Left lung (tissue), 10 donors: ENCODE data around the gene MRPS26. TPM values are rescaled to one million over a fixed set of nuclear protein-coding genes. Genes with fewer than 3 reads are reported as not detected.

Source experiments
- ATAC-seq: fragments of 200-7000 bp; cut with Tn5 transposase; one replicate; pipeline ENCODE4 v1.9.1; 2020; ENCODE audit warnings: moderate library complexity
- DNase-seq, 4 donors: peaks; one replicate each; pipeline ENCODE4 v3.0.0-alpha.2; 2013 to 2020
- H3K27ac ChIP-seq, 2 donors: fragments of 200-600 bp; sonication (generic) in 1 of 2; one replicate each; pipeline versions ENCODE4 v1.5.0 to v1.8.0; 2020 to 2021
- H3K27me3 ChIP-seq, 2 donors: fragments of 200-600 bp; sonication (generic) in 1 of 2; one replicate each; pipeline versions ENCODE4 v1.5.0 to v1.8.0; 2020 to 2021
- H3K36me3 ChIP-seq, 2 donors: fragments of 200-600 bp; sonication (generic) in 1 of 2; one replicate each; pipeline versions ENCODE4 v1.5.0 to v1.8.0; 2020 to 2021
- H3K4me1 ChIP-seq, 2 donors: fragments of 200-600 bp; one replicate each; pipeline ENCODE4 v1.8.0; 2021
- H3K4me3 ChIP-seq, 2 donors: fragments of 200-600 bp; sonication (generic) in 1 of 2; one replicate each; pipeline versions ENCODE4 v1.5.0 to v1.8.0; 2020 to 2021; ENCODE audit warnings: mild to moderate bottlenecking in 1 of 2
- H3K9me3 ChIP-seq, 2 donors: fragments of 200-600 bp; sonication (generic) in 1 of 2; one replicate each; pipeline versions ENCODE4 v1.5.0 to v1.8.0; 2020 to 2021
- CTCF ChIP-seq, 2 donors: fragments of 200-600 bp; sonication (generic) in 1 of 2; IDR thresholded peaks; one replicate each; pipeline versions ENCODE4 v1.5.0 to v1.8.0; 2021; ENCODE audit warnings: antibody characterized with exemption in 2 of 2
- intact Hi-C, 2 donors: fragments of 100-400 bp; cut with DNase I; formaldehyde crosslinking; loops; one replicate each; pipeline versions ENCODE4 v1.11.2 to v1.14.2; 2022
- polyA plus RNA-seq, 6 donors: library from polyadenylated mRNA; unstranded; fragments of 120-200 nt; gene quantifications; one replicate each; pipeline ENCODE4 v1.2.1, GENCODE V29; 2013; ENCODE audit not compliant: insufficient read length in 6 of 6
- total RNA-seq, 2 donors: library from RNA; stranded (reverse); fragmentation: NEBNext Ultra II Directional; extraction: Animal tissue kit (Norgen Biotek cat#: 25700); gene quantifications; one replicate each; pipeline ENCODE4 v1.2.1, GENCODE V29; 2021
- donor health status: DM: no; HTN: yes; CAD: no.
- donor health status: DM: no; HTN: no; CAD: no.

Gene MRPS26
- total and polyA plus RNA-seq, 8 donors: 36.0 to 57.0 (median 47.2) TPM

GRCh38 chr20:3077618-3078134 lies 31.8 kb downstream of the MRPS26 start:
- intact Hi-C loops: no loop called here
- TF ChIP-seq CTCF (IDR thresholded peaks at IDR 0.05): no peak
- Histone ChIP-seq H3K4me3 (no peak overlapping the region), H3K4me1 (peaks cover 0 to 12% of the 10 kb centered on the region in 2 donors), H3K9me3 (no peaks in the 10 kb centered on the region), H3K27ac (no peak overlapping the region), H3K27me3 (peaks cover 12 to 79% of the 10 kb centered on the region in 2 donors), H3K36me3 (no peaks in the 10 kb centered on the region)
- DNase-seq (no peak), ATAC-seq (no peak)

GRCh38 chr20:3080939-3081388 lies 35.1 kb downstream of the MRPS26 start:
- intact Hi-C loops: no loop called here
- ATAC-seq: peak; percentile 34
- TF ChIP-seq CTCF (IDR thresholded peaks at IDR 0.05): no peak

GRCh38 chr20:3081641-3082040 lies 35.8 kb downstream of the MRPS26 start:
- H3K9me3 ChIP-seq: no peaks in the 10 kb centered on the region
- ATAC-seq: no peak
- TF ChIP-seq CTCF (IDR thresholded peaks at IDR 0.05): no peak

More at GRCh38 chr20:3080939-3081388, 35.1 kb downstream of the MRPS26 start:
- DNase-seq: peak in 2 of 4 donors; percentile 47 to 81
- H3K36me3 ChIP-seq: no peaks in the 10 kb centered on the region
- H3K27me3 ChIP-seq: peaks cover 29 to 96% of the 10 kb centered on the region in 2 donors
- no peak overlapping the region for H3K27ac ChIP-seq
- no peaks in the 10 kb centered on the region for H3K9me3 ChIP-seq
- H3K4me1 ChIP-seq: peaks cover 5 to 17% of the 10 kb centered on the region in 2 donors
- no peak overlapping the region for H3K4me3 ChIP-seq

GRCh38 chr20:3082306-3082951 lies 36.6 kb downstream of the MRPS26 start:
- H3K27me3 ChIP-seq: peaks cover 29 to 84% of the 10 kb centered on the region in 2 donors
- H3K4me3 ChIP-seq: peak overlapping the region in 1 of 2 donors; percentile 14
- H3K27ac ChIP-seq: no peak overlapping the region
- DNase-seq (peak in 1 of 4 donors; percentile 75), ATAC-seq (no peak)
- peaks cover 5 to 17% of the 10 kb centered on the region in 2 donors for H3K4me1 ChIP-seq
- no peak for TF ChIP-seq CTCF (IDR thresholded peaks at IDR 0.05)
- intact Hi-C loops: no loop called here
- H3K36me3 ChIP-seq: no peaks in the 10 kb centered on the region
- no peaks in the 10 kb centered on the region for H3K9me3 ChIP-seq

More at GRCh38 chr20:3081641-3082040, 35.8 kb downstream of the MRPS26 start:
- Histone ChIP-seq H3K4me1 (peaks cover 5 to 17% of the 10 kb centered on the region in 2 donors), H3K36me3 (no peaks in the 10 kb centered on the region), H3K4me3 (no peak overlapping the region), H3K27me3 (peaks cover 29 to 91% of the 10 kb centered on the region in 2 donors), H3K27ac (no peak overlapping the region)
- intact Hi-C loops: no loop called here
- peak in 1 of 4 donors; percentile 18 for DNase-seq
